ENCODE measurements around the gene LRRC23. TPM values are rescaled to one million over a fixed set of nuclear protein-coding genes. Genes with fewer than 3 reads are reported as not detected.
"Not testable (repeated sequence)": the region's sequence is repeated elsewhere in the genome, so short reads cannot be mapped to it uniquely, and the experiment has no call there.

The LRRC23 gene
- total RNA-seq, 2 donors from 2014 or later: 7.3 to 8.0 TPM

GRCh38 chr12:6899837-6900519 is 4.6 kb upstream of the LRRC23 start:
- Histone ChIP-seq H3K4me1 (peaks cover 13% of the 10 kb centered on the region), H3K9me3 (no peaks in the 10 kb centered on the region), H3K36me3 (no peaks in the 10 kb centered on the region), H3K27me3 (no peaks in the 10 kb centered on the region), H3K4me3 (no peak overlapping the region), H3K27ac (peak overlapping the region; percentile 66), H3K9ac (ENCODE audit: low read depth in 2 of 2, low read length in 2 of 2) (peak overlapping the region; percentile 3 to 40)
- no peak for TF ChIP-seq CTCF (IDR thresholded peaks at IDR 0.05)
- peak; percentile 91 for DNase-seq
- intact Hi-C loops (cut with DNase I): no loop called here

GRCh38 chr12:6902448-6902847 is 2.2 kb upstream of the LRRC23 start:
- Histone ChIP-seq H3K27ac (no peak overlapping the region), H3K4me3 (no peak overlapping the region), H3K9ac (ENCODE audit: low read depth in 2 of 2, low read length in 2 of 2) (no peak overlapping the region), H3K36me3 (no peaks in the 10 kb centered on the region), H3K9me3 (no peaks in the 10 kb centered on the region), H3K27me3 (no peaks in the 10 kb centered on the region), H3K4me1 (peaks cover 13% of the 10 kb centered on the region)
- DNase-seq: no peak
- intact Hi-C loops (cut with DNase I): no loop called here
- no peak for TF ChIP-seq CTCF (IDR thresholded peaks at IDR 0.05)

- Histone ChIP-seq H3K27ac (no peak overlapping the region), H3K4me3 (no peak overlapping the region), H3K4me1 (peaks cover 13% of the 10 kb centered on the region), H3K9ac (ENCODE audit: low read depth in 2 of 2, low read length in 2 of 2) (no peak overlapping the region), H3K9me3 (no peaks in the 10 kb centered on the region), H3K27me3 (no peaks in the 10 kb centered on the region), H3K36me3 (no peaks in the 10 kb centered on the region)
- no peak for DNase-seq
- no peak for TF ChIP-seq CTCF (IDR thresholded peaks at IDR 0.05)
- intact Hi-C loops (cut with DNase I): no loop called here
Measured at GRCh38 chr12:6903722-6904121, 900 bp upstream of the LRRC23 start.

- peak overlapping the region; percentile 83 to 94 for H3K9ac ChIP-seq (ENCODE audit: low read depth in 2 of 2, low read length in 2 of 2)
- intact Hi-C loops (cut with DNase I): no loop called here
- no peak for TF ChIP-seq CTCF (IDR thresholded peaks at IDR 0.05)
- no peaks in the 10 kb centered on the region for H3K9me3 ChIP-seq
- H3K27ac ChIP-seq: no peak overlapping the region
- H3K27me3 ChIP-seq: no peaks in the 10 kb centered on the region
- no peaks in the 10 kb centered on the region for H3K36me3 ChIP-seq
- no peak for DNase-seq
- H3K4me1 ChIP-seq: peaks cover under 1% of the 10 kb centered on the region
- H3K4me3 ChIP-seq: no peak overlapping the region
Measured at GRCh38 chr12:6905414-6906040, 905 bp downstream of the LRRC23 start.

- H3K4me3 ChIP-seq; H3K27ac ChIP-seq; H3K4me1 ChIP-seq; intact Hi-C loops (cut with DNase I); DNase-seq; H3K27me3 ChIP-seq; H3K36me3 ChIP-seq; H3K9me3 ChIP-seq; H3K9ac ChIP-seq (ENCODE audit: low read depth in 2 of 2, low read length in 2 of 2): not testable (repeated sequence)
Measured at GRCh38 chr12:6908141-6908540, 3.5 kb downstream of the LRRC23 start.

All from colonic mucosa (tissue), 4 donors.